GM12878 (cell line): Measurements from ENCODE around the gene CCDC47. TPM values are rescaled to one million over a fixed set of nuclear protein-coding genes. Genes with fewer than 3 reads are reported as not detected.
A peak's percentile ranks its signal among the peaks of the same experiment; 100 is the strongest.

Experiments used
- BMI1 ChIP-seq: fragments of 450-650 bp; IDR thresholded peaks from 2 replicates; pipeline ENCODE4 v1.6.1; 2016; ENCODE audit warnings: mild to moderate bottlenecking, moderate library complexity, borderline replicate concordance
- CHD4 ChIP-seq: fragments of 200-600 bp; sonication (generic); IDR thresholded peaks from 2 replicates; pipeline ENCODE4 v1.6.1; 2016; ENCODE audit warnings: mild to moderate bottlenecking
- EED ChIP-seq: sonication (generic); IDR thresholded peaks from 2 replicates; pipeline ENCODE4 v1.6.1; 2016; ENCODE audit warnings: antibody characterized with exemption, low read depth
- FOS ChIP-seq: IDR thresholded peaks from 3 replicates; pipeline ENCODE4 v1.6.1; 2011; ENCODE audit warnings: borderline replicate concordance; ENCODE audit not compliant: insufficient read length; ENCODE audit errors: extremely low read depth
- GABPA ChIP-seq: IDR thresholded peaks from 2 replicates; pipeline ENCODE4 v1.6.1; 2014; ENCODE audit warnings: antibody characterized with exemption, low read depth, mild to moderate bottlenecking, inconsistent platforms
- HDAC2 ChIP-seq: fragments of 200-600 bp; sonication (generic); IDR thresholded peaks from 2 replicates; pipeline ENCODE4 v1.6.1; 2017
- IKZF2 ChIP-seq, 2 experiments: fragments of 450-650 bp; IDR thresholded peaks; 2 replicates each; pipeline ENCODE4 v1.6.1; 2017; ENCODE audit warnings: mild to moderate bottlenecking in 2 of 2, moderate library complexity in 2 of 2
- MTA2 ChIP-seq: fragments of 450-650 bp; IDR thresholded peaks from 2 replicates; pipeline ENCODE4 v1.6.1; 2016; ENCODE audit warnings: low read depth, mild to moderate bottlenecking, moderate library complexity
- MTA3 ChIP-seq: IDR thresholded peaks from 2 replicates; pipeline ENCODE4 v1.6.1; 2012; ENCODE audit warnings: low read length, inconsistent platforms, borderline replicate concordance
- MYC ChIP-seq: IDR thresholded peaks from 2 replicates; pipeline ENCODE4 v1.6.1; 2011; ENCODE audit warnings: mild to moderate bottlenecking, low read length, moderate library complexity, inconsistent platforms; ENCODE audit not compliant: insufficient read depth, insufficient replicate concordance, insufficient read length, severe bottlenecking
- NFYB ChIP-seq: IDR thresholded peaks from 2 replicates; pipeline ENCODE4 v1.6.1; 2011; ENCODE audit warnings: low read depth, mild to moderate bottlenecking, low read length, improper control_type of control experiment, moderate library complexity; ENCODE audit not compliant: insufficient read depth
- NR2C2 ChIP-seq: IDR thresholded peaks from 2 replicates; pipeline ENCODE4 v1.6.1; 2011; ENCODE audit warnings: borderline replicate concordance, low read depth; ENCODE audit not compliant: control insufficient read depth, insufficient read length
- PAX8 ChIP-seq: fragments of 450-650 bp; IDR thresholded peaks from 2 replicates; pipeline ENCODE4 v1.6.1; 2017; ENCODE audit warnings: mild to moderate bottlenecking, moderate library complexity
- PML ChIP-seq: IDR thresholded peaks from 2 replicates; pipeline ENCODE4 v1.6.1; 2012; ENCODE audit warnings: low read length, inconsistent platforms
- POU2F2 ChIP-seq: IDR thresholded peaks from 3 replicates; pipeline ENCODE4 v1.6.1; 2011; ENCODE audit warnings: low read depth, mild to moderate bottlenecking, low read length, borderline replicate concordance
- RAD51 ChIP-seq: fragments of 450-650 bp; IDR thresholded peaks from 2 replicates; pipeline ENCODE4 v1.6.1; 2016; ENCODE audit warnings: moderate library complexity, mild to moderate bottlenecking, inconsistent platforms
- RB1 ChIP-seq: fragments of 450-650 bp; formaldehyde crosslinking; IDR thresholded peaks from 2 replicates; pipeline ENCODE4 v1.6.1; 2017; ENCODE audit warnings: mild to moderate bottlenecking, borderline replicate concordance
- RELA ChIP-seq: fragments of 450-650 bp; IDR thresholded peaks from 2 replicates; pipeline ENCODE4 v1.8.0; 2014; ENCODE audit warnings: borderline replicate concordance; ENCODE audit not compliant: partially characterized antibody
- SRF ChIP-seq, 2 experiments: IDR thresholded peaks; 2 replicates each; pipeline ENCODE4 v1.6.1; 2011; ENCODE audit warnings: low read depth in 2 of 2, low read length in 2 of 2, mild to moderate bottlenecking in 1 of 2, moderate library complexity in 1 of 2
- SUPT20H ChIP-seq: IDR thresholded peaks from 2 replicates; pipeline ENCODE4 v1.6.1; 2011; ENCODE audit warnings: low read depth, mild to moderate bottlenecking, low read length, moderate library complexity, borderline replicate concordance; ENCODE audit not compliant: control insufficient read depth
- TAF1 ChIP-seq: IDR thresholded peaks from 2 replicates; pipeline ENCODE4 v1.6.1; 2011; ENCODE audit warnings: mild to moderate bottlenecking, low read depth, low read length, borderline replicate concordance
- ZNF207 ChIP-seq: fragments of 450-650 bp; IDR thresholded peaks from 2 replicates; pipeline ENCODE4 v1.6.1; 2014; ENCODE audit warnings: antibody characterized with exemption, mild to moderate bottlenecking, borderline replicate concordance
- ZNF384 ChIP-seq: IDR thresholded peaks from 2 replicates; pipeline ENCODE4 v1.6.1; 2012; ENCODE audit warnings: low read depth, mild to moderate bottlenecking, low read length, improper control_type of control experiment, borderline replicate concordance
- polyA plus RNA-seq, 11 experiments: library from polyadenylated mRNA; depleted of rRNA in 4 of 11; unstranded in 6 of 11; stranded (reverse) in 5 of 11; fragments of >200 nt; fragmentation: Nextera tagmentation in 4 of 11; fragmentation: Illumina TruSeq in 1 of 11; extraction: Ambion mirVana in 4 of 11; extraction: Trizol in 1 of 11; gene quantifications; 1 replicate in 1 of 11; 2 replicates in 10 of 11; pipeline versions ENCODE4 v1.2.1 to v1.2.3, GENCODE V29; 2011 to 2016; ENCODE audit warnings: inconsistent platforms in 2 of 11, missing spikeins in 2 of 11, low read depth in 1 of 11
- total RNA-seq, 4 experiments: library from RNA; depleted of rRNA in 3 of 4; stranded (reverse); fragments of >200 nt in 3 of 4; fragmentation: Illumina TruSeq in 1 of 4; extraction: Trizol in 1 of 4; gene quantifications; 2 replicates each; pipeline versions ENCODE4 v1.2.1 to v1.2.3, GENCODE V29; 2013 to 2021
- TF ChIP-seq, protein P1 (sequence below): fragments of 450-650 bp; formaldehyde crosslinking; IDR thresholded peaks from 2 replicates; pipeline ENCODE4 v1.4.0; 2022; ENCODE audit warnings: mild to moderate bottlenecking, moderate library complexity
- TF ChIP-seq, protein P2 (sequence below): fragments of 150-350 bp; IDR thresholded peaks from 2 replicates; pipeline ENCODE4 v1.6.1; 2016; ENCODE audit warnings: low read depth, low read length

Gene CCDC47
- total and polyA plus RNA-seq, 10 of the 15 experiments (the other 5 are each of a cell fraction or from before 2014, with no cell fraction given): 13.6 to 81.4 (median 58.9) TPM

DNA sequence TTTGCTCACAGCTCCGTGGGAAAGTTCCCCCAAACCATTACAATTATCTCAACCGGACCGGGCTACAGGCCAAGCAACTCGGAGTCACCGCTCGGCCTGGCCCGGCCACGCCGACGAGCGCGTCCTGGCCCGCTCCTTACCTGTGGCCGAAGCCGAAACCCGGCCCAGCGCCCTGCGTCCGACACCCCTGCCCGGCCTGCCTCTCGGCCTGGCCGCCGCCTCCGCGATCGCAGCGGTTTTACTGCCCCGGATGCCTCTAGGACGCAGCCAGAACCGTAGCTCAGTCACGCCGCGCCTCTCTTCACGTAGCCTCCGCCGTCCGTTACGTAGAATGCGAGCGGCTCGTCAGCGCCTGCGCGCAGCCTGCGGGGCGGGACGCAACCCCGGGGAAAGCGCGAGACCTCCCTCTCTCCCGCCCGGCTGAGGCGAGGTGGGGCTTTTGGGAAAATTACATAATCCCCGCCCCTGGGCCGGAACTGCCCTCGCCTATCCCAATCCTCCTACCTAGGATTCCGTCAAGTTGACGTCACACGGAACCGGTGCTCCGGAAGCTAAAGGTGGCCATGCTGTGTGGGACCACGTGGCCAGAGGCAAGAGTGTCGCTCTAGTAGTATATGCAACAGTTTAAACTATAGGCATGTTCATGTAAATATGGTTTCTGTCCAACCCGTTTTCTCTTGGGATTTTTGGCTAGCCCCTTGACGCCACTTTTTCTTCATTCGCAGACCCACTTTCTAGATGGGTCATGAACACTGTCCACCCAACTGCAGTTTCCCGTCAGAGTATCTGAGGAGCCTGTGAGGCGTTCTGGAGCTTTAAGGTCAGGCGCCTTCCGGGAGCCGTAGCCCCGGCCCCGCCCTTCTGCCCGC, at the start of gene CCDC47 (continued):
- TF ChIP-seq, protein P1, sequence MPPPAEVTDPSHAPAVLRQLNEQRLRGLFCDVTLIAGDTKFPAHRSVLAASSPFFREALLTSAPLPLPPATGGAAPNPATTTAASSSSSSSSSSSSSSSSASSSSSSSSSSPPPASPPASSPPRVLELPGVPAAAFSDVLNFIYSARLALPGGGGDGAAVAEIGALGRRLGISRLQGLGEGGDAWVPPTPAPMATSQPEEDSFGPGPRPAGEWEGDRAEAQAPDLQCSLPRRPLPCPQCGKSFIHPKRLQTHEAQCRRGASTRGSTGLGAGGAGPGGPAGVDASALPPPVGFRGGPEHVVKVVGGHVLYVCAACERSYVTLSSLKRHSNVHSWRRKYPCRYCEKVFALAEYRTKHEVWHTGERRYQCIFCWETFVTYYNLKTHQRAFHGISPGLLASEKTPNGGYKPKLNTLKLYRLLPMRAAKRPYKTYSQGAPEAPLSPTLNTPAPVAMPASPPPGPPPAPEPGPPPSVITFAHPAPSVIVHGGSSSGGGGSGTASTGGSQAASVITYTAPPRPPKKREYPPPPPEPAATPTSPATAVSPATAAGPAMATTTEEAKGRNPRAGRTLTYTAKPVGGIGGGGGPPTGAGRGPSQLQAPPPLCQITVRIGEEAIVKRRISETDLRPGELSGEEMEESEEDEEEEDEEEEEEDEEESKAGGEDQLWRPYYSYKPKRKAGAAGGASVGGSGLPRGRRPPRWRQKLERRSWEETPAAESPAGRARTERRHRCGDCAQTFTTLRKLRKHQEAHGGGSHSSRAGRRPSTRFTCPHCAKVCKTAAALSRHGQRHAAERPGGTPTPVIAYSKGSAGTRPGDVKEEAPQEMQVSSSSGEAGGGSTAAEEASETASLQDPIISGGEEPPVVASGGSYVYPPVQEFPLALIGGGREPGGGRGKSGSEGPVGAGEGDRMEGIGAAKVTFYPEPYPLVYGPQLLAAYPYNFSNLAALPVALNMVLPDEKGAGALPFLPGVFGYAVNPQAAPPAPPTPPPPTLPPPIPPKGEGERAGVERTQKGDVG (CRISPR knock-in tag): no peak
- TF ChIP-seq ZNF384 (no peak), PML (peak; percentile 98), MTA2 (peak; percentile 91), TAF1 (peak; percentile 77; the same call in 1 of the 2 replicates), CHD4 (no peak), ZNF207 (peak; percentile 80; the same call in 1 of the 2 replicates), NR2C2 (peak; percentile 76), IKZF2 (IDR thresholded peaks at IDR 0.05) (peak; percentile 82 to 87), EED (peak; percentile 80), MYC (peak; percentile 100), BMI1 (no peak), RELA (peak; percentile 68), NFYB (no peak), MTA3 (no peak), SUPT20H (no peak), RAD51 (peak; percentile 98), PAX8 (no peak; the same call in 1 of the 2 replicates), HDAC2 (no peak), RB1 (peak; percentile 81), FOS (no peak), GABPA (peak; percentile 98), SRF (IDR thresholded peaks at IDR 0.05; ENCODE audit: low read depth in 2 of 2, low read length in 2 of 2) (peak; percentile 67 to 76), POU2F2 (peak; percentile 83; the same call in 2 of the 3 replicates)
- TF ChIP-seq, protein P2, sequence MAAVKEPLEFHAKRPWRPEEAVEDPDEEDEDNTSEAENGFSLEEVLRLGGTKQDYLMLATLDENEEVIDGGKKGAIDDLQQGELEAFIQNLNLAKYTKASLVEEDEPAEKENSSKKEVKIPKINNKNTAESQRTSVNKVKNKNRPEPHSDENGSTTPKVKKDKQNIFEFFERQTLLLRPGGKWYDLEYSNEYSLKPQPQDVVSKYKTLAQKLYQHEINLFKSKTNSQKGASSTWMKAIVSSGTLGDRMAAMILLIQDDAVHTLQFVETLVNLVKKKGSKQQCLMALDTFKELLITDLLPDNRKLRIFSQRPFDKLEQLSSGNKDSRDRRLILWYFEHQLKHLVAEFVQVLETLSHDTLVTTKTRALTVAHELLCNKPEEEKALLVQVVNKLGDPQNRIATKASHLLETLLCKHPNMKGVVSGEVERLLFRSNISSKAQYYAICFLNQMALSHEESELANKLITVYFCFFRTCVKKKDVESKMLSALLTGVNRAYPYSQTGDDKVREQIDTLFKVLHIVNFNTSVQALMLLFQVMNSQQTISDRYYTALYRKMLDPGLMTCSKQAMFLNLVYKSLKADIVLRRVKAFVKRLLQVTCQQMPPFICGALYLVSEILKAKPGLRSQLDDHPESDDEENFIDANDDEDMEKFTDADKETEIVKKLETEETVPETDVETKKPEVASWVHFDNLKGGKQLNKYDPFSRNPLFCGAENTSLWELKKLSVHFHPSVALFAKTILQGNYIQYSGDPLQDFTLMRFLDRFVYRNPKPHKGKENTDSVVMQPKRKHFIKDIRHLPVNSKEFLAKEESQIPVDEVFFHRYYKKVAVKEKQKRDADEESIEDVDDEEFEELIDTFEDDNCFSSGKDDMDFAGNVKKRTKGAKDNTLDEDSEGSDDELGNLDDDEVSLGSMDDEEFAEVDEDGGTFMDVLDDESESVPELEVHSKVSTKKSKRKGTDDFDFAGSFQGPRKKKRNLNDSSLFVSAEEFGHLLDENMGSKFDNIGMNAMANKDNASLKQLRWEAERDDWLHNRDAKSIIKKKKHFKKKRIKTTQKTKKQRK: no peak
